Fibroblast of mammary gland (primary cell): ENCODE measurements around the gene LITAF.
"Not testable (repeated sequence)": the region's sequence is repeated elsewhere in the genome, so short reads cannot be mapped to it uniquely, and the experiment has no call there.

Experiments used
- DNase-seq: peaks from one replicate; pipeline ENCODE4 v3.0.0-alpha.2; 2010; ENCODE audit warnings: low read depth
- H3K4me3 ChIP-seq: 2 replicates; pipeline ENCODE4 v1.5.1; 2011; ENCODE audit warnings: low read depth, mild to moderate bottlenecking, low read length, moderate library complexity; ENCODE audit not compliant: control insufficient read depth
- TF ChIP-seq, protein P1 (sequence below): conservative IDR thresholded peaks from 2 replicates; pipeline ENCODE4 v1.5.1; 2011; ENCODE audit warnings: low read depth, low read length, inconsistent platforms; ENCODE audit not compliant: control insufficient read depth, insufficient read depth

LITAF gene

GRCh38 chr16:11521055-11521454, 65.7 kb downstream of the LITAF start:
- no peak for DNase-seq
- H3K4me3 ChIP-seq, result no peak overlapping the region
- TF ChIP-seq, protein P1, sequence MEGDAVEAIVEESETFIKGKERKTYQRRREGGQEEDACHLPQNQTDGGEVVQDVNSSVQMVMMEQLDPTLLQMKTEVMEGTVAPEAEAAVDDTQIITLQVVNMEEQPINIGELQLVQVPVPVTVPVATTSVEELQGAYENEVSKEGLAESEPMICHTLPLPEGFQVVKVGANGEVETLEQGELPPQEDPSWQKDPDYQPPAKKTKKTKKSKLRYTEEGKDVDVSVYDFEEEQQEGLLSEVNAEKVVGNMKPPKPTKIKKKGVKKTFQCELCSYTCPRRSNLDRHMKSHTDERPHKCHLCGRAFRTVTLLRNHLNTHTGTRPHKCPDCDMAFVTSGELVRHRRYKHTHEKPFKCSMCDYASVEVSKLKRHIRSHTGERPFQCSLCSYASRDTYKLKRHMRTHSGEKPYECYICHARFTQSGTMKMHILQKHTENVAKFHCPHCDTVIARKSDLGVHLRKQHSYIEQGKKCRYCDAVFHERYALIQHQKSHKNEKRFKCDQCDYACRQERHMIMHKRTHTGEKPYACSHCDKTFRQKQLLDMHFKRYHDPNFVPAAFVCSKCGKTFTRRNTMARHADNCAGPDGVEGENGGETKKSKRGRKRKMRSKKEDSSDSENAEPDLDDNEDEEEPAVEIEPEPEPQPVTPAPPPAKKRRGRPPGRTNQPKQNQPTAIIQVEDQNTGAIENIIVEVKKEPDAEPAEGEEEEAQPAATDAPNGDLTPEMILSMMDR, result no peak

GRCh38 chr16:11520442-11520841, 66.3 kb downstream of the LITAF start:
- no peak overlapping the region for H3K4me3 ChIP-seq
- no peak for DNase-seq
- TF ChIP-seq, protein P1, result no peak

GRCh38 chr16:11517961-11518360, 68.8 kb downstream of the LITAF start:
- TF ChIP-seq, protein P1, result no peak
- DNase-seq, result no peak

DNA sequence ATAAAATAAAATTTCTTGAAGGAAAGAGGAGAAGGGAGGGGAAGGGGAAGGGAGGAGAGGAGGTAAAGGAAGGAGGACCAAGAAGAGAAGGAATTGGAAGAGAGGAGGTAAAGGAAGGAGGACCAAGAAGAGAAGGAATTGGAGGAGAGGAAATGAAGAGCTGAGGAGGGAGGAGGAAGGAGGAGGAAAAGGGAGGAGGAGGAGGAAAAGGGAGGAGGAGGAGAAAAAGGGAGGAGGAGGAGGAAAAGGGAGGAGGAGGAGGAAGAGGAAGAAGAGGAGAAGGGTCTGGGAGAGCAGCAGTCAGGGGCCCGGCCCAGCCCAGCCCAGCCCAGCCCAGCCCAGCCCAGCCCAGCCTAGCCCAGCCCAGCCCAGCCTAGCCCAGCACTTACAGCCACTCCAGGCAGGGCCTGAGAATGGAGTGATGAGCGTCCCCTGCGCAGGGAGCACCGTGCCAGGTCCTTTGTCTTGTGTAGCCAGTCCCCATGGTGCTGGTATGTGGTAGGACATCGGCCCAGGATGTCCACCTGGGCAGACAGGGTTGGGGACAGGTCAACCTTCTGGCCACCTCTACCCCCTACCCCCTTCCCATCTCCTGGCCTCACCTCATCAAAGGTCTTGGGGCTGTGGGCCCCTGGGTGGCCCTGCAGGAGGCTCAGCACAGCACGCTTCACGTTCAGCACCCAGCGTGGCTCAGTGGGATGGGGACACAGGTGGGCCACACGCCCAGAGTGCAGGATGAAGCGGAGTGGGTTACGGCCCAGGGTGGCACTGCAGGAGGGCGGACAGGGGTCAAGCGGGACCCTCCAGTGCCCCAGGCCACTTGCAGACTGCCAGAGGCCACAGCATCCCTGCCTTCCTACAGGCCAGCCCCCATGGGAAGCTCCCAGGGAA, 70.9 kb downstream of the LITAF start:
- H3K4me3 ChIP-seq, result no peak overlapping the region
- no peak for DNase-seq
- TF ChIP-seq, protein P1, result no peak

More at GRCh38 chr16:11517961-11518360, 68.8 kb downstream of the LITAF start:
- no peak overlapping the region for H3K4me3 ChIP-seq

- TF ChIP-seq, protein P1, result no peak
- no peak overlapping the region for H3K4me3 ChIP-seq
- DNase-seq, result no peak
These were observed 72.4 kb downstream of the LITAF start for GRCh38 chr16:11514283-11514682.

GRCh38 chr16:11513366-11513765, 73.4 kb downstream of the LITAF start:
- not testable (repeated sequence) for DNase-seq, H3K4me3 ChIP-seq

DNA sequence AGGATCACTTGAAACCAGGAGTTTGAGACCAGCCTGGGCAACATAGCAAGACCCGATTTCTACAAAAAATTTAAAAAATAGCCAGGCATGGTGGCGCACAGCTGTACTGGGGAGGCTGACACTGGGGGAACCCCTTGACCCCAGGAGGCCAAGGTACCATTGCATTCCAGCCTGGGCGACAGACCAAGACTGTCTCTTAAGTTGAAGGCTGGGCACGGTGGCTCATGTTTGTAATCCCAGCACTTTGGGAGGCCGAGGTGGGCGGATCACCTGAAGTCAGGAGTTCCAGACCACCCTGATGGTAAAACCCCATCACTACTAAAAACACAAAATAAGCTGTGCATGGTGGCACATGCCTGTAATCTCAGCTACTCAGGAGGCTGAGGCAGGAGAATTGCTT, 74.9 kb downstream of the LITAF start:
- DNase-seq, result no peak
- no peak overlapping the region for H3K4me3 ChIP-seq
- TF ChIP-seq, protein P1, result no peak
